K562 (cell line): ENCODE measurements around the gene DTD1.

Experiments
- CBX1 ChIP-seq: sonication (generic); IDR thresholded peaks from 2 replicates; pipeline ENCODE4 v1.6.1; 2016; ENCODE audit warnings: antibody characterized with exemption, low read depth, mild to moderate bottlenecking
- CEBPB ChIP-seq: fragments of 450-650 bp; IDR thresholded peaks from 2 replicates; pipeline ENCODE4 v1.6.1; 2016; ENCODE audit warnings: missing genetic modification characterization, missing compliant biosample characterization

DNA sequence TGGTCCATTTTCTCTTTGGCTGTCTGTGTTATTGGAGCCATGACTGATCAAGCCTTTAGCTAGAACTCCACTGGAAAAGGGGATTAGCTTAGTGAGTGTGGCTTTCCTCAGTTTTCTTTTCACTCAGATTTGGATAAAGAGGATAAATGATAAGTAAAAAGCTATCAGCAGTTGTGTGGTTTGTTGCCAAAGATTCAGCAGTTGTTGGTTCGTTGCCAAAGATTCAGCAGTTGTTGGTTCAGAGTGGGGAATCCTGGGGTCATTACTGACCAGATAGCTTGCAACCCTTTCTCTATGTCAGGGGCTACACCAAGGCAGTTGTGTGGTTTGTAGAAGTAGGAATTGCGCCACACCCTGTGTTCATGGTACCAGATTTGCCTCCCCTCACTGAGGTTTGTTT is 118.1 kb downstream of the DTD1 start:
- TF ChIP-seq CBX1 (no peak), CEBPB (tag) (no peak)
